Spleen (tissue), 11 donors: Measurements from ENCODE around the gene TMEM169. TPM values are rescaled to one million over a fixed set of nuclear protein-coding genes. Genes with fewer than 3 reads are reported as not detected.

Experiments
- DNase-seq: peaks from one replicate; pipeline ENCODE4 v3.0.0-alpha.2; 2020
- H3K27ac ChIP-seq, 8 donors: fragments of 200-600 bp; sonication (generic) in 7 of 8; 1 replicate in 4 of 8; 2 replicates in 4 of 8; pipeline versions ENCODE4 v1.5.0 to v1.8.0; 2016 to 2021; ENCODE audit warnings: inconsistent platforms in 4 of 8, mild to moderate bottlenecking in 4 of 8, moderate library complexity in 1 of 8
- H3K27me3 ChIP-seq, 7 donors: fragments of 200-600 bp; sonication (generic) in 6 of 7; replicated peaks in 1 of 7; 1 replicate in 4 of 7; 2 replicates in 3 of 7; pipeline versions ENCODE4 v1.5.0 to v1.8.0; 2016 to 2021; ENCODE audit warnings: inconsistent platforms in 3 of 7, mild to moderate bottlenecking in 1 of 7
- H3K36me3 ChIP-seq, 6 donors: fragments of 200-600 bp; sonication (generic) in 5 of 6; 1 replicate in 4 of 6; 2 replicates in 2 of 6; pipeline versions ENCODE4 v1.5.0 to v1.8.0; 2016 to 2021; ENCODE audit warnings: inconsistent platforms in 2 of 6
- H3K4me1 ChIP-seq, 6 donors: fragments of 200-600 bp; sonication (generic) in 5 of 6; 1 replicate in 3 of 6; 2 replicates in 3 of 6; pipeline versions ENCODE4 v1.5.0 to v1.8.0; 2016 to 2021; ENCODE audit warnings: inconsistent platforms in 3 of 6
- H3K4me3 ChIP-seq, 8 donors: fragments of 200-600 bp; sonication (generic) in 7 of 8; 1 replicate in 4 of 8; 2 replicates in 4 of 8; pipeline versions ENCODE4 v1.5.0 to v1.8.0; 2016 to 2021; ENCODE audit warnings: inconsistent platforms in 4 of 8, mild to moderate bottlenecking in 4 of 8, moderate library complexity in 2 of 8
- H3K9me3 ChIP-seq, 8 donors: fragments of 200-600 bp; sonication (generic) in 7 of 8; 1 replicate in 4 of 8; 2 replicates in 4 of 8; pipeline versions ENCODE4 v1.5.0 to v1.8.0; 2016 to 2021; ENCODE audit warnings: inconsistent platforms in 4 of 8
- CTCF ChIP-seq, 11 experiments: fragments of 200-600 bp in 7 of 11; fragments of 450-650 bp in 4 of 11; sonication (generic) in 4 of 11; IDR thresholded peaks in 8 of 11; conservative IDR thresholded peaks in 3 of 11; 1 replicate in 7 of 11; 2 replicates in 4 of 11; pipeline versions ENCODE4 v1.4.0 to v1.8.0; 2016 to 2021; ENCODE audit warnings: antibody characterized with exemption in 11 of 11, inconsistent platforms in 4 of 11, mild to moderate bottlenecking in 1 of 11
- POLR2A ChIP-seq, 3 donors: fragments of 450-650 bp; IDR thresholded peaks; one replicate each; pipeline ENCODE4 v1.5.1; 2017; ENCODE audit warnings: antibody characterized with exemption in 3 of 3, mild to moderate bottlenecking in 1 of 3
- POLR2AphosphoS5 ChIP-seq, 3 donors: sonication (generic); formaldehyde crosslinking; IDR thresholded peaks; one replicate each; pipeline ENCODE4 v1.5.1; 2017; ENCODE audit warnings: antibody characterized with exemption in 3 of 3
- WGBS, 5 donors: extraction: QIAGEN DNeasy Blood & Tissue Kit in 3 of 5; methylation state at CpG; one replicate each; pipeline versions ENCODE4 v1.1.5 to v1.1.7; 2013 to 2018; 5-methylcytosine and 5-hydroxymethylcytosine counted together
- intact Hi-C: fragments of 100-400 bp; cut with DNase I; formaldehyde crosslinking; loops from one replicate; pipeline ENCODE4 v1.15.0; 2023; ENCODE audit warnings: low total_unique reads
- polyA plus RNA-seq, 3 donors: library from polyadenylated mRNA; stranded (reverse); fragments of 200-250 nt; gene quantifications; one replicate each; pipeline ENCODE4 v1.2.1, GENCODE V29; 2013
- total RNA-seq, 7 donors: library from RNA; depleted of rRNA in 3 of 7; stranded (reverse); fragments of >200 nt in 3 of 7; fragmentation: NEBNext Ultra II Directional in 4 of 7; extraction: Animal tissue kit (Norgen Biotek cat#: 25700) in 4 of 7; gene quantifications; one replicate each; pipeline versions ENCODE4 v1.1.0 to v1.2.1, GENCODE V29; 2016 to 2021
- donor health status: healthy with polysubstance abuse.
- donor health status: DM: no; HTN: no; CAD: no; lungs with moderate emphysema.
- donor health status: DM: no; HTN: no; CAD: no.
- donor health status: Bipolar disorder and iron deficiency.
- donor health status: healthy.
- donor health status: DM: no; HTN: no; CAD: no.
- donor health status: DM: yes; HTN: yes; CAD: no.

Gene TMEM169
- total and polyA plus RNA-seq, 10 donors, result 0.19 to 1.3 (median 0.83) TPM

DNA sequence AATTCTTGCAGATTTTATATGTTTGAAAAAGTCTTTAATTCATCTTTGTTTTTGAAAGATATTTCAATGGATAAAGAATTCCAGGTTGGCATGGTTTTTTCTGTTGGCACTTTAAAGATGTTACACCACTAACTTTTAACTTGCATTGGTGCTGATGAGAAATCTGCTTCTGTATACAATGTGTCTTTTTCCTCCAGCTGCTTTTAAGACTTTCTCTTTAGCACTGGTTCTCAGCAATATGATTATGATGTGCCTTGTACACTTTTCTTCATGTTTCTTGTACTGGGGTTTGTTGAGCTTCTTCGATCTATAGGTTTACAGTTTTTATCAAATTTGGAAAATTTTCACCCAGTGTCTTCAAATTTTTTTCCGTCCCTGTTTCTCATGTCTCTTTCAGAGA, 29.3 kb upstream of the TMEM169 start:
- H3K27ac ChIP-seq, result no peak overlapping the region
- H3K27me3 ChIP-seq, result no peaks in the 10 kb centered on the region
- TF ChIP-seq CTCF (IDR thresholded peaks at IDR 0.05 in 8 of 11, conservative IDR thresholded peaks at IDR 0.05 in 3 of 11), result no peak
- TF ChIP-seq POLR2A (IDR thresholded peaks at IDR 0.05), result no peak
- no peak for TF ChIP-seq POLR2AphosphoS5 (IDR thresholded peaks at IDR 0.05)
- peaks cover 0 to 61% (median 4%) of the 10 kb centered on the region in 6 donors for H3K36me3 ChIP-seq
- no peak for DNase-seq
- WGBS, 5 donors, result 97 to 99% (median 99%) methylated on average over 2 of the region's 2 CpGs
- H3K4me1 ChIP-seq, result peaks cover 0 to 9% (median 8%) of the 10 kb centered on the region in 6 donors
- no peaks in the 10 kb centered on the region for H3K9me3 ChIP-seq
- no peak overlapping the region for H3K4me3 ChIP-seq
- intact Hi-C loops, result no loop called here

- Histone ChIP-seq H3K36me3 (peaks cover 0 to 46% (median 0%) of the 10 kb centered on the region in 6 donors), H3K9me3 (no peaks in the 10 kb centered on the region), H3K27ac (no peak overlapping the region), H3K27me3 (no peaks in the 10 kb centered on the region), H3K4me3 (no peak overlapping the region), H3K4me1 (peaks cover 4 to 24% (median 20%) of the 10 kb centered on the region in 6 donors)
- TF ChIP-seq CTCF (IDR thresholded peaks at IDR 0.05 in 8 of 11, conservative IDR thresholded peaks at IDR 0.05 in 3 of 11), result no peak
- TF ChIP-seq POLR2A (IDR thresholded peaks at IDR 0.05), result no peak
- TF ChIP-seq POLR2AphosphoS5 (IDR thresholded peaks at IDR 0.05), result no peak
- intact Hi-C loops, result no loop called here
- DNase-seq, result no peak
- 87 to 98% (median 95%) methylated on average over 4 of the region's 4 CpGs for WGBS, 5 donors
These were observed 26.0 kb upstream of the TMEM169 start for GRCh38 chr2:216055680-216056079.

DNA sequence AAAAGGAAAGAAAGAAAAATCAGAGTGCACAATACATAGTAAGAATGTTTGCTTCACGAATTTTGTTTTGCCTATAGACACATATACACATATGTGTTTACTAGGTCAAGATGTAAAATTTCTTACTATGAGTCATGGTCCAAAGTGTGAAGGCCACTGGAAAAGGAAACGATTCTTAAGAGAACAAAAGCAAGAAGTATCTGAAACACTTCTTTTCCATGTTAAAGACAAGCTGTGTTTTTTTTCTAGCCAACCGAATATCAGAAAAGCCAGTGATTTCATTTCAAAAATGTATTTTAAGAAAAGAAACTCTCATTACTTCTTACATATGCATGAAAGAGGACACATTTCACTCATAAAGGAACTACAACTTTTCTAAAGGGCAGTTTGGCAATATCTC, 25.0 kb upstream of the TMEM169 start:
- intact Hi-C loops, result no loop called here
- WGBS, 5 donors, result 35 to 67% (median 55%) methylated on average over 3 of the region's 3 CpGs

More for the DNA sequence above, 25.0 kb upstream of the TMEM169 start:
- TF ChIP-seq POLR2AphosphoS5 (IDR thresholded peaks at IDR 0.05) (no peak), CTCF (IDR thresholded peaks at IDR 0.05 in 8 of 11, conservative IDR thresholded peaks at IDR 0.05 in 3 of 11) (no peak), POLR2A (IDR thresholded peaks at IDR 0.05) (no peak)
- Histone ChIP-seq H3K36me3 (peaks cover 0 to 39% (median 0%) of the 10 kb centered on the region in 6 donors), H3K27ac (peak overlapping the region; percentile 73 to 89 (median 86)), H3K4me1 (peaks cover 4 to 24% (median 20%) of the 10 kb centered on the region in 6 donors), H3K9me3 (no peaks in the 10 kb centered on the region), H3K4me3 (no peak overlapping the region), H3K27me3 (no peaks in the 10 kb centered on the region)
- no peak for DNase-seq
